ENCODE measurements around the gene MIPEP. TPM values are rescaled to one million over a fixed set of nuclear protein-coding genes. Genes with fewer than 3 reads are reported as not detected.

Gene MIPEP
- total RNA-seq, 1 experiment from 2014 or later: 18.6 TPM

DNA sequence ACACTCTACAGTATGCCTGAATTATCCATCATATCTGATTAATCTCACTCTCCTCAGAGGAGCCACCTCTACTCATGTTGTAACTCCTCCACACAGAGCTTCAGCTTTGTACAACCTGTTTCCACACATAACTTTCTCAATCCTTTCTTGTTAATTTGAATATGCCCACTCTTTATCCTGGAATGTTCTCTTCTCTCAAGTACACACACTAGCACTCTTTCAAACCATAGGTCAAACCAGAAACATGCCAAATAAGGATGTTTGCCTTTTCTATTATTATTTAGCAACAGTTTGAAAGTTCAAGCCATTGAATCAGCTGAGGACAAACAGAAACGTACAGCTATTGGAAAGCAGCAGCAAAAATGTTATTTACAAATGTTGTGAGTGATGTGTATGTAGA, 110.3 kb downstream of the MIPEP start:
- POLR2A ChIA-PET (ENCODE audit: unreplicated experiment): no interaction called here
- H3K4me3 ChIP-seq: no peak overlapping the region
- no peaks in the 10 kb centered on the region for H3K36me3 ChIP-seq (ENCODE audit: low read depth)
- TF ChIP-seq, protein P1, sequence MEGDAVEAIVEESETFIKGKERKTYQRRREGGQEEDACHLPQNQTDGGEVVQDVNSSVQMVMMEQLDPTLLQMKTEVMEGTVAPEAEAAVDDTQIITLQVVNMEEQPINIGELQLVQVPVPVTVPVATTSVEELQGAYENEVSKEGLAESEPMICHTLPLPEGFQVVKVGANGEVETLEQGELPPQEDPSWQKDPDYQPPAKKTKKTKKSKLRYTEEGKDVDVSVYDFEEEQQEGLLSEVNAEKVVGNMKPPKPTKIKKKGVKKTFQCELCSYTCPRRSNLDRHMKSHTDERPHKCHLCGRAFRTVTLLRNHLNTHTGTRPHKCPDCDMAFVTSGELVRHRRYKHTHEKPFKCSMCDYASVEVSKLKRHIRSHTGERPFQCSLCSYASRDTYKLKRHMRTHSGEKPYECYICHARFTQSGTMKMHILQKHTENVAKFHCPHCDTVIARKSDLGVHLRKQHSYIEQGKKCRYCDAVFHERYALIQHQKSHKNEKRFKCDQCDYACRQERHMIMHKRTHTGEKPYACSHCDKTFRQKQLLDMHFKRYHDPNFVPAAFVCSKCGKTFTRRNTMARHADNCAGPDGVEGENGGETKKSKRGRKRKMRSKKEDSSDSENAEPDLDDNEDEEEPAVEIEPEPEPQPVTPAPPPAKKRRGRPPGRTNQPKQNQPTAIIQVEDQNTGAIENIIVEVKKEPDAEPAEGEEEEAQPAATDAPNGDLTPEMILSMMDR (conservative IDR thresholded peaks at IDR 0.05): no peak
- TF ChIP-seq EZH2 (IDR thresholded peaks at IDR 0.05; ENCODE audit: low read depth): no peak
- H3K9me2 ChIP-seq (ENCODE audit: insufficient read depth): no peaks in the 10 kb centered on the region
- no peaks in the 10 kb centered on the region for H3K79me2 ChIP-seq (ENCODE audit: low read depth)
- no peaks in the 10 kb centered on the region for H3K9me3 ChIP-seq (ENCODE audit: insufficient read depth, low read depth)
- CTCF ChIA-PET: no interaction called here
- H3K27me3 ChIP-seq (ENCODE audit: insufficient read depth, low read depth): no peaks in the 10 kb centered on the region
- no peaks in the 10 kb centered on the region for H3K4me1 ChIP-seq (replicated peaks; ENCODE audit: insufficient read depth)
- no peaks in the 10 kb centered on the region for H4K20me1 ChIP-seq (ENCODE audit: insufficient read depth)
- intact Hi-C loops (cut with micrococcal nuclease; ENCODE audit: unreplicated experiment): no loop called here
- no peak overlapping the region for H3K27ac ChIP-seq
- peak in 1 of 2 experiments; percentile 59 for DNase-seq
- no TSS peak for BruUV-seq (replicated peaks)
- H3K4me2 ChIP-seq: no peak overlapping the region
- no peaks in the 10 kb centered on the region for H3F3A ChIP-seq (ENCODE audit: insufficient read depth, low read depth)
- no peak overlapping the region for H2AFZ ChIP-seq

DNA sequence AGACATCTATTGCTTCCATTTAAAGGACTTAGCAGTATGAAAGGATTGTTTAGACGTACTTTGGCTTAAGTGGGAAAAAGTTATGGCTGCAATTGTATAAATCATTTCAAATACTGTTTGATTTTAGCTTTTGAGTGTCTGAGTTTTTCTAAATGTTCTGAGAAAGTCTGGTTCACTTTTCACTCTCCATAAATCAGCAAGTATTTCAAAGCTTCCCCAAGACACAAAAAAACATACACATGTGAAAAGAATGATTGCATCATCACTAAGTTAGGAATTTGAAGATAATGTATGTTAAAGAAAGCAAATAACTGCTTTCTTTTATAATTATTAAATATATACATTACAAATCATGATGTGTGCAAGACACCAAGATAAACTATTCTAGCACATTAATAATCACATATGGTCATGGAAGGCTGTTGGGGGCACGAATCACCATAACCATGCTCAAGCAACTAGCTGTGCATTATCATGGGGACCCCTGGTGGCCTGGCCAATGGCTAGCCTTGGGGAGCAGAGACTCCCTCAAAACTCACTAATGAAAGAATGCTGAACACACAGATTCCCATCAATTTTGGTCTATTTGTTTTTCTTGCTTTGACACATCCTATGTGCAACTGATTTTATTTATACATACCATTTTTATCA, 111.1 kb downstream of the MIPEP start:
- H3K79me2 ChIP-seq (ENCODE audit: low read depth): no peaks in the 10 kb centered on the region
- no peak overlapping the region for H3K4me2 ChIP-seq
- ChIA-PET POLR2A (ENCODE audit: unreplicated experiment) (no interaction called here), CTCF (no interaction called here)
- no peak overlapping the region for H3K4me3 ChIP-seq
- TF ChIP-seq EZH2 (IDR thresholded peaks at IDR 0.05; ENCODE audit: low read depth): no peak
- TF ChIP-seq, protein P1 (conservative IDR thresholded peaks at IDR 0.05): no peak
- H3K4me1 ChIP-seq (replicated peaks; ENCODE audit: insufficient read depth): no peaks in the 10 kb centered on the region
- no peaks in the 10 kb centered on the region for H3K36me3 ChIP-seq (ENCODE audit: low read depth)
- H2AFZ ChIP-seq: no peak overlapping the region
- H3K9me3 ChIP-seq (ENCODE audit: insufficient read depth, low read depth): no peaks in the 10 kb centered on the region
- intact Hi-C loops (cut with micrococcal nuclease; ENCODE audit: unreplicated experiment): no loop called here
- H3K27me3 ChIP-seq (ENCODE audit: insufficient read depth, low read depth): no peaks in the 10 kb centered on the region
- no peak overlapping the region for H3K27ac ChIP-seq
- DNase-seq: no peak
- H4K20me1 ChIP-seq (ENCODE audit: insufficient read depth): no peaks in the 10 kb centered on the region
- no peaks in the 10 kb centered on the region for H3K9me2 ChIP-seq (ENCODE audit: insufficient read depth)
- no peaks in the 10 kb centered on the region for H3F3A ChIP-seq (ENCODE audit: insufficient read depth, low read depth)
- BruUV-seq (replicated peaks): no TSS peak

DNA sequence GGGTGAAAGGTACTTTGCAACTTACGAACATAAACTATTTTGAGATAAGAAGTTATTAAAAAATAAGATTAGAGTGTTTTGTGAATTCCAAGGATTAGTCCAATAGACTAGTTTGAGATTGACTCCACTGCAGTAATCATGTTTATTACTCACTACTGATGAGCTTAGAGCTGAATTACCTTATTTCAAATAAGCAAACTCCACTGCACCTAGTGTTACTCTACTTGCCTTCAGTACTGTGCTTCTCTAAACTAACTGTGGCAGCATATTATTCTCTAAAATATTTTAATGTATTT, 111.7 kb downstream of the MIPEP start:
- intact Hi-C loops (cut with micrococcal nuclease; ENCODE audit: unreplicated experiment): no loop called here
- no peaks in the 10 kb centered on the region for H3K9me2 ChIP-seq (ENCODE audit: insufficient read depth)
- no TSS peak for BruUV-seq (replicated peaks)
- H3F3A ChIP-seq (ENCODE audit: insufficient read depth, low read depth): no peaks in the 10 kb centered on the region
- no peak for DNase-seq
- H3K4me3 ChIP-seq: no peak overlapping the region
- no peaks in the 10 kb centered on the region for H4K20me1 ChIP-seq (ENCODE audit: insufficient read depth)
- no peak overlapping the region for H3K4me2 ChIP-seq
- TF ChIP-seq EZH2 (IDR thresholded peaks at IDR 0.05; ENCODE audit: low read depth): no peak
- TF ChIP-seq, protein P1 (conservative IDR thresholded peaks at IDR 0.05): no peak
- CTCF ChIA-PET: no interaction called here
- H3K9me3 ChIP-seq (ENCODE audit: insufficient read depth, low read depth): no peaks in the 10 kb centered on the region
- POLR2A ChIA-PET (ENCODE audit: unreplicated experiment): no interaction called here
- no peaks in the 10 kb centered on the region for H3K4me1 ChIP-seq (replicated peaks; ENCODE audit: insufficient read depth)
- no peak overlapping the region for H3K27ac ChIP-seq
- no peaks in the 10 kb centered on the region for H3K79me2 ChIP-seq (ENCODE audit: low read depth)
- no peaks in the 10 kb centered on the region for H3K27me3 ChIP-seq (ENCODE audit: insufficient read depth, low read depth)
- no peak overlapping the region for H2AFZ ChIP-seq
- H3K36me3 ChIP-seq (ENCODE audit: low read depth): no peaks in the 10 kb centered on the region

Measured in PC-9 (cell line).